Gastroesophageal sphincter (tissue), 4 donors: Measurements from ENCODE around the gene UIMC1. TPM values are rescaled to one million over a fixed set of nuclear protein-coding genes. Genes with fewer than 3 reads are reported as not detected.
"Not testable (repeated sequence)": the region's sequence is repeated elsewhere in the genome, so short reads cannot be mapped to it uniquely, and the experiment has no call there.

Experiments
- ATAC-seq: fragments of 150-250 bp; one replicate; pipeline ENCODE4 v1.9.1; 2016; ENCODE audit warnings: mild to moderate bottlenecking, moderate library complexity
- H3K27ac ChIP-seq, 4 donors: fragments of 200-600 bp; sonication (generic) in 3 of 4; 1 replicate in 3 of 4; 2 replicates in 1 of 4; pipeline ENCODE4 v1.5.1; 2016 to 2019
- H3K27me3 ChIP-seq: fragments of 200-600 bp; sonication (generic); one replicate; pipeline ENCODE4 v1.5.1; 2019
- H3K36me3 ChIP-seq, 2 donors: fragments of 200-600 bp; sonication (generic); one replicate each; pipeline ENCODE4 v1.5.1; 2019; ENCODE audit warnings: control low read depth in 1 of 2
- H3K4me1 ChIP-seq, 3 donors: fragments of 200-600 bp; sonication (generic); 1 replicate in 2 of 3; 2 replicates in 1 of 3; pipeline ENCODE4 v1.5.1; 2016 to 2019; ENCODE audit warnings: control low read depth in 2 of 3
- H3K4me3 ChIP-seq, 2 donors: fragments of 200-600 bp; sonication (generic); one replicate each; pipeline ENCODE4 v1.5.1; 2019; ENCODE audit warnings: mild to moderate bottlenecking in 1 of 2, moderate library complexity in 1 of 2
- H3K9me3 ChIP-seq, 3 donors: fragments of 200-600 bp; sonication (generic); one replicate each; pipeline ENCODE4 v1.5.1; 2017 to 2019; ENCODE audit warnings: control low read depth in 2 of 3
- EP300 ChIP-seq: sonication (generic); formaldehyde crosslinking; IDR thresholded peaks from one replicate; pipeline ENCODE4 v1.6.1; 2017; ENCODE audit warnings: antibody characterized with exemption, mild to moderate bottlenecking
- POLR2A ChIP-seq, 2 donors: fragments of 450-650 bp; IDR thresholded peaks; one replicate each; pipeline ENCODE4 v1.6.1; 2017; ENCODE audit warnings: antibody characterized with exemption in 2 of 2, mild to moderate bottlenecking in 2 of 2, moderate library complexity in 1 of 2
- POLR2AphosphoS5 ChIP-seq: sonication (generic); formaldehyde crosslinking; IDR thresholded peaks from one replicate; pipeline ENCODE4 v1.6.1; 2017; ENCODE audit warnings: antibody characterized with exemption
- WGBS, 2 donors: methylation state at CpG; one replicate each; pipeline ENCODE4 v1.1.5; 2018; ENCODE audit warnings: low coverage in 1 of 2; 5-methylcytosine and 5-hydroxymethylcytosine counted together
- total RNA-seq, 4 donors: library from RNA; depleted of rRNA; stranded (reverse); fragments of >200 nt; gene quantifications; one replicate each; pipeline ENCODE4 v1.1.0, GENCODE V29; 2016
- TF ChIP-seq, protein P1 (sequence below), 4 experiments: fragments of 200-600 bp in 2 of 4; fragments of 450-650 bp in 2 of 4; sonication (generic) in 1 of 4; IDR thresholded peaks; one replicate each; pipeline ENCODE4 v1.5.1; 2017 to 2019; ENCODE audit warnings: antibody characterized with exemption in 4 of 4, mild to moderate bottlenecking in 2 of 4, moderate library complexity in 2 of 4

UIMC1 gene
- total RNA-seq, 4 donors from 2014 or later = 37.9 to 50.6 (median 44.7) TPM

DNA sequence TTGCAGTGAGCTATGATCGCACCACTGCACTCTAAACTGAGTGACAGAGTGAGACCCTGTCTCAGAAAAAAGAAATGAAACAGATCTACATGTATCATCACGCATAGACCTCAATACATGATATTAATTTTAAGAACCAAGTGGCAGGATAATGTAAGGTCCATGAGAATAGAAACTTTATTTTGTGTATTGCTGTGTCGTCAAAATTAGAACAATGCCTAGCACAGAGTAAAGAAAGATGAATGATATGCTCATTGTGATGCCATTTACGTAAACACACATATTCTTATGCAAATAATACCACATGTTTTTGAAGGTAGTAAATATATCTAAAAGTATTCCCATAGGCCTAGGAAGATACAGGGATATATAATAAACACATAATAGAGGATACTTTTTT, 3.6 kb upstream of the UIMC1 start:
- no peak overlapping the region for H3K27ac ChIP-seq
- H3K4me3 ChIP-seq = no peak overlapping the region
- ATAC-seq = no peak
- H3K36me3 ChIP-seq = no peaks in the 10 kb centered on the region
- TF ChIP-seq, protein P1, sequence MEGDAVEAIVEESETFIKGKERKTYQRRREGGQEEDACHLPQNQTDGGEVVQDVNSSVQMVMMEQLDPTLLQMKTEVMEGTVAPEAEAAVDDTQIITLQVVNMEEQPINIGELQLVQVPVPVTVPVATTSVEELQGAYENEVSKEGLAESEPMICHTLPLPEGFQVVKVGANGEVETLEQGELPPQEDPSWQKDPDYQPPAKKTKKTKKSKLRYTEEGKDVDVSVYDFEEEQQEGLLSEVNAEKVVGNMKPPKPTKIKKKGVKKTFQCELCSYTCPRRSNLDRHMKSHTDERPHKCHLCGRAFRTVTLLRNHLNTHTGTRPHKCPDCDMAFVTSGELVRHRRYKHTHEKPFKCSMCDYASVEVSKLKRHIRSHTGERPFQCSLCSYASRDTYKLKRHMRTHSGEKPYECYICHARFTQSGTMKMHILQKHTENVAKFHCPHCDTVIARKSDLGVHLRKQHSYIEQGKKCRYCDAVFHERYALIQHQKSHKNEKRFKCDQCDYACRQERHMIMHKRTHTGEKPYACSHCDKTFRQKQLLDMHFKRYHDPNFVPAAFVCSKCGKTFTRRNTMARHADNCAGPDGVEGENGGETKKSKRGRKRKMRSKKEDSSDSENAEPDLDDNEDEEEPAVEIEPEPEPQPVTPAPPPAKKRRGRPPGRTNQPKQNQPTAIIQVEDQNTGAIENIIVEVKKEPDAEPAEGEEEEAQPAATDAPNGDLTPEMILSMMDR (IDR thresholded peaks at IDR 0.05) = no peak
- TF ChIP-seq POLR2A (IDR thresholded peaks at IDR 0.05) = no peak
- no peak for TF ChIP-seq POLR2AphosphoS5
- TF ChIP-seq EP300 = no peak
- H3K27me3 ChIP-seq = no peaks in the 10 kb centered on the region
- H3K9me3 ChIP-seq = no peaks in the 10 kb centered on the region
- peaks cover under 1 to 29% (median 4%) of the 10 kb centered on the region in 3 donors for H3K4me1 ChIP-seq
- WGBS, 2 donors = 94 to 96% methylated on average over 3 to 4 of the region's 4 CpGs

DNA sequence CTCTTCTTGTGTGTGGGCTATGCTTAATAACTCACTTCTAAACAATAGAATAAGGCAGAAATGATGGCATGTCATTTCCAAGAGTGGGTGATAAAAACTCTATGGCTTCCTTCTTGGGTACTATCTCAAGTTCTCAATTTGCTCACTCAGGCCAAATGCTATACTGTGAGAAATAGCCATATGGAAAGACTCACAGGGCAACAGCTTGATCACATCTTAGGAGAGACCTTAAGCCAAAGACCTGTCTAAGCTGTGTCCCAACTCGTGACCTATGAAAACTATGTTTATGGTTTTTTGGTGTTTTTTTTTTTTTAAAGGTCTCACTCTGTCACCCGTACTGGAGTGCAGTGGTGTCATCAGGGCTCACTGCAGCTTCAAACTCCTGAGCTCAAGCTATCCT, 2.1 kb upstream of the UIMC1 start:
- no peak overlapping the region for H3K27ac ChIP-seq
- 0 to 40% methylated on average over 2 of the region's 2 CpGs for WGBS, 2 donors
- no peak for TF ChIP-seq POLR2AphosphoS5
- no peaks in the 10 kb centered on the region for H3K36me3 ChIP-seq
- no peak for ATAC-seq
- H3K4me1 ChIP-seq = peaks cover 5 to 35% (median 16%) of the 10 kb centered on the region in 3 donors
- no peak overlapping the region for H3K4me3 ChIP-seq
- no peaks in the 10 kb centered on the region for H3K27me3 ChIP-seq
- H3K9me3 ChIP-seq = no peaks in the 10 kb centered on the region

DNA sequence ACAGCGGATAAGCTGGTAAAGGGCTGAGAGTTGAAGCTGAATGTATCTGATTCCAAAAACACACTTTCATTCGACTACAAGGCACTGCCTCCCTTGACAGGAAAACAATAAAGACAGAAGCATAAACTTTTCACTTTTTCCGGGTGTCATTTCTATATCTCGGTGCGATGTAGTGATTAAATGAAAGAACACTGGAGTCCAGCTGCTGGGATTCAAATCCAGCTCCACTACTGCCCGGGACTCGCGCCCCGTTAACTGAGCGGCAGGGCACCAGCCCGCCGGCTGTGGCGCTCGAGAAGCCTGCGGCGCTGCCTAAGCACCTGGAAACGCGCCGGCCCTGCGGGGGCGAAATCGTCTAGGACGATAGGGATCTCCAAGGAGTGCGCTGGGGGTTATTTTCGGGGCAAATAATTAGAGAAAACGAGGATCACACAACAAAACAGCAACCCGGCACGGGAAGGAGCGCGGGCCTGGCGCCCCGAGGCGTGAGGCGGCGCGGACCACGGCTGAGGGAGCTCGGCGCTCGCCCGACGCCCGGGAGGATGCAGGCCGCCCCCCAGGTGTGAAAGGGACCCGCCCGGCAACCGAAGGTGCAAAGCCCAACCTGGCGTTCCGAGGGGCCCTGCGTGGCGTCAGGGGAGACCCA, 837 bp downstream of the UIMC1 start:
- H3K27ac ChIP-seq = peak overlapping the region; percentile 94 to 98 (median 97)
- H3K36me3 ChIP-seq = no peaks in the 10 kb centered on the region
- ATAC-seq = peak; percentile 78
- H3K27me3 ChIP-seq = no peaks in the 10 kb centered on the region
- TF ChIP-seq, protein P1 (IDR thresholded peaks at IDR 0.05) = peak; percentile 39 to 77 (median 54)
- TF ChIP-seq EP300 (no peak), POLR2AphosphoS5 (peak; percentile 45), POLR2A (IDR thresholded peaks at IDR 0.05) (no peak)
- H3K9me3 ChIP-seq = no peaks in the 10 kb centered on the region
- WGBS, 2 donors = 0 to 1% methylated on average over 6 to 14 of the region's 51 CpGs
- H3K4me1 ChIP-seq = peaks cover 5 to 31% (median 16%) of the 10 kb centered on the region in 3 donors
- H3K4me3 ChIP-seq = peak overlapping the region; percentile 96 to 99

DNA sequence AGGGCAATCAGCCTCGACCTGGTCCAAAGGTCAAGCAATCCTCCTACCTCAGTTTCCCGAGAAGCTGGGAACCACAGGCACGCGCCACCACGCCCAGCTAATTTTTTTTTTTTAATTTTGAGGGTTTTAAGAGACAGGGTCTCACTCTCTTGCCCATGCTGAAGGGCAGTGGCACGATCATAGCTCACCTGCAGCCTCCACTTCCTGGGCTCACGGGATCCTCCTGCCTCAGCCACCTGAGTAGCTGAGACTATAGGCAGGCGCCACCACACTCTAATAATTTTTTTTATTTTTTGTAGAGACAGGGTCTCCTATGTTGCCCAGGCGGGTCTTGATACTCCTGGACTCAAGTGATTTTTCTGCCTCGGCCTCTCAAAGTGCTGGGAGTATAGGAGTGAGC, 1.6 kb downstream of the UIMC1 start:
- no peaks in the 10 kb centered on the region for H3K27me3 ChIP-seq
- WGBS, 2 donors = 85 to 92% methylated on average over 8 to 9 of the region's 10 CpGs
- H3K36me3 ChIP-seq = no peaks in the 10 kb centered on the region
- peak overlapping the region in 1 of 2 donors; percentile 96 for H3K4me3 ChIP-seq
- no peaks in the 10 kb centered on the region for H3K9me3 ChIP-seq
- no peak for TF ChIP-seq POLR2A (IDR thresholded peaks at IDR 0.05)
- TF ChIP-seq, protein P1 (IDR thresholded peaks at IDR 0.05) = no peak
- TF ChIP-seq EP300 = no peak
- TF ChIP-seq POLR2AphosphoS5 = no peak
- peaks cover 5 to 31% (median 16%) of the 10 kb centered on the region in 3 donors for H3K4me1 ChIP-seq
- H3K27ac ChIP-seq = peak overlapping the region in 3 of 4 donors; percentile 94 to 98 (median 98)
- ATAC-seq = no peak

DNA sequence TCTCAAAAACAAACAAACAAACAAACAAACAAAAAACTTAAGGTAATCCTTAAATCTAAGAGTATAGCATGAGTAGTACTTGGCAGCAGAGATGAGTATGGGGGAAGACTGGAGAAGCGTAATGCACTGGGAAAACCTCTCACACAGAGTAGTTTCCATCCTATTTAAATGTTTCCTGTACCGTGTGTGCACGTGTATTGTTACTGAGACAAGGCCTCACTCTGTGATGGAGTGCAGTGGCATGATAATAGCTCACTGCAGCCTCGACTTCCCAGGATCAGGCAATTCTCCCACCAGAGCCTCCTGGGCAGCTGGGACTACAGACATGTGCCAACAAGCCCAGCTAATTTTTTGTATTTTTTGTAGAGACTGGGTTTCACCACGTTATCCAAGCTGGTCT, 2.9 kb downstream of the UIMC1 start:
- no peaks in the 10 kb centered on the region for H3K9me3 ChIP-seq
- H3K27ac ChIP-seq = no peak overlapping the region
- no peaks in the 10 kb centered on the region for H3K36me3 ChIP-seq
- 52 to 55% methylated on average over 5 of the region's 5 CpGs for WGBS, 2 donors
- H3K4me1 ChIP-seq = peaks cover 5 to 31% (median 16%) of the 10 kb centered on the region in 3 donors
- no peaks in the 10 kb centered on the region for H3K27me3 ChIP-seq
- no peak overlapping the region for H3K4me3 ChIP-seq
- TF ChIP-seq EP300 = no peak
- TF ChIP-seq POLR2A (IDR thresholded peaks at IDR 0.05) = no peak
- TF ChIP-seq, protein P1 (IDR thresholded peaks at IDR 0.05) = no peak
- TF ChIP-seq POLR2AphosphoS5 = no peak
- no peak for ATAC-seq

DNA sequence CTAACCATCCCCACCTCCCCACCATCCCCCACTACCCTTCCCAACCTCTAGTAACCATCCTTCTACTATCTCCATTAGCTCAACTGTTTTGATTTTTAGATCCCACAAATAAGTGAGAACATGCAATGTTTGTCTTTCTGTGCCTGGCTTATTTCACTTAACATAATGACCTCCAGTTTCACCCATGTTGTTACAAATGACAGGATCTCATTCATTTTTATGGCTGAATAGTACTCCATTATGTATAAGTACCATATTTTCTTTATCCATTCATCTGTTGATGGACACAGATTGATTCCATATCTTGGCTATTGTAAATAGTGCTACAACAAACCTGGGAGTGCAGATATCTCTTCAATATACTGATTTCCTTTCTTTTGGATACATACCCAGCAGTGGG, 7.1 kb downstream of the UIMC1 start:
- not testable (repeated sequence) for H3K27ac ChIP-seq, ATAC-seq, H3K27me3 ChIP-seq, H3K36me3 ChIP-seq, H3K4me3 ChIP-seq, H3K9me3 ChIP-seq
- peaks cover 0 to 18% (median 9%) of the 10 kb centered on the region in 3 donors for H3K4me1 ChIP-seq
